HG03457 (cell line): ENCODE results near the gene AMPD3.

Experiments used
- ATAC-seq: cut with Tn5 transposase; IDR thresholded peaks from one replicate; pipeline ENCODE4 v1.9.1; 2021; ENCODE audit warnings: moderate number of reproducible peaks; ENCODE audit not compliant: unreplicated experiment

The AMPD3 gene

GRCh38 chr11:10454878-10455631, at the start of gene AMPD3:
Gene AMPD3 (plus strand): TSS chr11:10455264. CDS start chr11:10461520, 6,256 bp downstream.
- ATAC-seq = no peak

GRCh38 chr11:10405865-10406592, 49.0 kb upstream of the AMPD3 start:
- ATAC-seq = no peak

GRCh38 chr11:10407055-10407454, 48.0 kb upstream of the AMPD3 start:
- no peak for ATAC-seq

- no peak for ATAC-seq
These were observed 47.0 kb upstream of the AMPD3 start for GRCh38 chr11:10407749-10408685.

GRCh38 chr11:10409207-10409661, 45.8 kb upstream of the AMPD3 start:
- no peak for ATAC-seq

- ATAC-seq = no peak
These were observed 44.8 kb upstream of the AMPD3 start for GRCh38 chr11:10410106-10410843.

GRCh38 chr11:10410844-10411200, 44.2 kb upstream of the AMPD3 start:
- no peak for ATAC-seq

GRCh38 chr11:10412266-10412665, 42.8 kb upstream of the AMPD3 start:
- ATAC-seq = no peak

GRCh38 chr11:10413268-10413667, 41.8 kb upstream of the AMPD3 start:
- no peak for ATAC-seq

GRCh38 chr11:10414181-10414580, 40.9 kb upstream of the AMPD3 start:
- ATAC-seq = no peak

- ATAC-seq = no peak
These were observed 40.4 kb upstream of the AMPD3 start for GRCh38 chr11:10414659-10415058.

GRCh38 chr11:10415817-10416392, 39.2 kb upstream of the AMPD3 start:
- no peak for ATAC-seq

- no peak for ATAC-seq
These were observed 36.7 kb upstream of the AMPD3 start for GRCh38 chr11:10418259-10418949.

GRCh38 chr11:10418950-10419310, 36.1 kb upstream of the AMPD3 start:
- ATAC-seq = no peak

- no peak for ATAC-seq
These were observed 28.6 kb upstream of the AMPD3 start for GRCh38 chr11:10426475-10426874.

GRCh38 chr11:10428453-10428852, 26.6 kb upstream of the AMPD3 start:
- ATAC-seq = no peak

- ATAC-seq = no peak
These were observed 25.5 kb upstream of the AMPD3 start for GRCh38 chr11:10429526-10429925.

- no peak for ATAC-seq
These were observed 22.6 kb upstream of the AMPD3 start for GRCh38 chr11:10432493-10432892.

GRCh38 chr11:10432971-10433370, 22.1 kb upstream of the AMPD3 start:
- ATAC-seq = no peak

GRCh38 chr11:10436224-10436623, 18.8 kb upstream of the AMPD3 start:
- no peak for ATAC-seq
